WERI-Rb-1 (cell line): Measurements from ENCODE around the gene CCDC107.
"Not testable (repeated sequence)": the region's sequence is repeated elsewhere in the genome, so short reads cannot be mapped to it uniquely, and the experiment has no call there.

Source experiments
- DNase-seq: peaks from one replicate; pipeline ENCODE4 v3.0.0-alpha.2; 2020
- H3K27ac ChIP-seq: fragments of 250-450 bp; sonication (Bioruptor Pico); 2 replicates; pipeline ENCODE4 v1.5.1; 2020; ENCODE audit warnings: mild to moderate bottlenecking, moderate library complexity
- H3K27me3 ChIP-seq: fragments of 250-450 bp; sonication (Bioruptor Pico); 2 replicates; pipeline ENCODE4 v1.5.1; 2021; ENCODE audit warnings: mild to moderate bottlenecking, low read depth, moderate library complexity; ENCODE audit not compliant: insufficient read depth, severe bottlenecking
- H3K36me3 ChIP-seq: fragments of 250-450 bp; sonication (Bioruptor Pico); 2 replicates; pipeline ENCODE4 v1.5.1; 2020; ENCODE audit warnings: mild to moderate bottlenecking, moderate library complexity
- H3K4me3 ChIP-seq: 2 replicates; pipeline ENCODE4 v1.5.1; 2011; ENCODE audit warnings: low read depth, mild to moderate bottlenecking, control low read depth, low read length
- H3K9me3 ChIP-seq: fragments of 250-450 bp; sonication (Bioruptor Pico); 2 replicates; pipeline ENCODE4 v1.5.1; 2021; ENCODE audit warnings: mild to moderate bottlenecking, moderate library complexity; ENCODE audit not compliant: severe bottlenecking
- CTCF ChIP-seq: IDR thresholded peaks from 2 replicates; pipeline ENCODE4 v1.5.1; 2011; ENCODE audit warnings: low read depth, mild to moderate bottlenecking, control low read depth, inconsistent platforms, low read length

CCDC107 gene

GRCh38 chr9:35658137-35658967 is at the start of gene CCDC107:
Gene CCDC107 (plus strand): TSS chr9:35658292. CDS start chr9:35658380, 88 bp downstream.
- peak; percentile 77 for TF ChIP-seq CTCF
- H3K4me3 ChIP-seq: peak within 1 kb of the TSS; percentile 80
- no peaks in the 10 kb centered on the region for H3K9me3 ChIP-seq
- peaks cover 34% of the 10 kb centered on the region for H3K36me3 ChIP-seq
- DNase-seq: peak; percentile 81
- H3K27ac ChIP-seq: peak within 1 kb of the TSS; percentile 98
- H3K27me3 ChIP-seq: no peaks in the 10 kb centered on the region

- Histone ChIP-seq H3K27me3 (no peaks in the 10 kb centered on the region), H3K4me3 (no peak overlapping the region), H3K27ac (no peak overlapping the region), H3K36me3 (peaks cover 39% of the 10 kb centered on the region), H3K9me3 (no peaks in the 10 kb centered on the region)
- DNase-seq: no peak
- no peak for TF ChIP-seq CTCF
Observed at GRCh38 chr9:35609001-35609819, 48.9 kb upstream of the CCDC107 start.

GRCh38 chr9:35609820-35610163 is 48.3 kb upstream of the CCDC107 start:
- DNase-seq: no peak
- Histone ChIP-seq H3K36me3 (peaks cover 39% of the 10 kb centered on the region), H3K27ac (no peak overlapping the region), H3K4me3 (no peak overlapping the region), H3K27me3 (no peaks in the 10 kb centered on the region), H3K9me3 (no peaks in the 10 kb centered on the region)
- TF ChIP-seq CTCF: no peak

- Histone ChIP-seq H3K36me3 (peaks cover 39% of the 10 kb centered on the region), H3K9me3 (no peaks in the 10 kb centered on the region), H3K4me3 (no peak overlapping the region), H3K27me3 (no peaks in the 10 kb centered on the region), H3K27ac (no peak overlapping the region)
- TF ChIP-seq CTCF: peak; percentile 85
- DNase-seq: peak; percentile 55
Observed at GRCh38 chr9:35611230-35611797, 46.8 kb upstream of the CCDC107 start.

GRCh38 chr9:35612066-35612465 is 46.0 kb upstream of the CCDC107 start:
- not testable (repeated sequence) for H3K4me3 ChIP-seq, H3K27me3 ChIP-seq, H3K9me3 ChIP-seq, H3K27ac ChIP-seq, DNase-seq
- peaks cover 35% of the 10 kb centered on the region for H3K36me3 ChIP-seq

- Histone ChIP-seq H3K27me3 (no peaks in the 10 kb centered on the region), H3K4me3 (no peak overlapping the region), H3K36me3 (peaks cover 27% of the 10 kb centered on the region), H3K27ac (no peak overlapping the region), H3K9me3 (no peaks in the 10 kb centered on the region)
- no peak for TF ChIP-seq CTCF
- DNase-seq: no peak
Observed at GRCh38 chr9:35612843-35613242, 45.2 kb upstream of the CCDC107 start.
